HEK293 (cell line): ENCODE data around the gene CD19.

Experiments used
- KLF10 ChIP-seq: fragments of 450-650 bp; IDR thresholded peaks from 2 replicates; pipeline ENCODE4 v1.5.1; 2018; ENCODE audit warnings: missing biosample characterization, mild to moderate bottlenecking, missing genetic modification characterization
- PBX3 ChIP-seq: sonication (generic); formaldehyde crosslinking; IDR thresholded peaks from 2 replicates; pipeline ENCODE4 v1.8.1; 2022; ENCODE audit warnings: mild to moderate bottlenecking, moderate library complexity, missing genetic modification reagents
- PRDM2 ChIP-seq: fragments of 450-650 bp; formaldehyde crosslinking; IDR thresholded peaks from 2 replicates; pipeline ENCODE4 v1.5.1; 2016; ENCODE audit warnings: missing biosample characterization, missing genetic modification characterization, borderline replicate concordance
- SP2 ChIP-seq: fragments of 450-650 bp; formaldehyde crosslinking; IDR thresholded peaks from 2 replicates; pipeline ENCODE4 v1.5.1; 2016; ENCODE audit warnings: missing biosample characterization, missing genetic modification characterization
- SP3 ChIP-seq: fragments of 450-650 bp; formaldehyde crosslinking; IDR thresholded peaks from 2 replicates; pipeline ENCODE4 v1.5.1; 2016; ENCODE audit warnings: missing biosample characterization, missing genetic modification characterization
- ZBTB26 ChIP-seq: fragments of 450-650 bp; formaldehyde crosslinking; optimal IDR thresholded peaks from 2 replicates; pipeline ENCODE3; 2016; ENCODE audit warnings: missing biosample characterization, mild to moderate bottlenecking, missing genetic modification characterization
- ZBTB8A ChIP-seq: fragments of 450-650 bp; formaldehyde crosslinking; IDR thresholded peaks from 2 replicates; pipeline ENCODE4 v1.5.1; 2016; ENCODE audit warnings: missing biosample characterization, missing genetic modification characterization
- ZNF169 ChIP-seq: fragments of 450-650 bp; formaldehyde crosslinking; IDR thresholded peaks from 2 replicates; pipeline ENCODE4 v1.5.1; 2016; ENCODE audit warnings: missing biosample characterization, missing genetic modification characterization
- ZNF366 ChIP-seq: fragments of 450-650 bp; formaldehyde crosslinking; conservative IDR thresholded peaks from 2 replicates; pipeline ENCODE4 v1.5.1; 2016; ENCODE audit warnings: missing biosample characterization, missing genetic modification characterization
- ZNF518A ChIP-seq: fragments of 450-650 bp; formaldehyde crosslinking; conservative IDR thresholded peaks from 2 replicates; pipeline ENCODE4 v1.5.1; 2016; ENCODE audit warnings: low read depth, missing biosample characterization, missing genetic modification characterization
- ZNF692 ChIP-seq: fragments of 450-650 bp; formaldehyde crosslinking; IDR thresholded peaks from 2 replicates; pipeline ENCODE4 v1.5.1; 2016; ENCODE audit warnings: missing biosample characterization, missing genetic modification characterization
- ZSCAN18 ChIP-seq: fragments of 450-650 bp; formaldehyde crosslinking; IDR thresholded peaks from 2 replicates; pipeline ENCODE4 v1.5.1; 2016; ENCODE audit warnings: missing biosample characterization, missing genetic modification characterization

The CD19 gene

GRCh38 chr16:28974437-28975157 is 42.8 kb downstream of the CD19 start, which contains the start of gene SPNS1 (continued):
- TF ChIP-seq ZBTB8A (tag by site-specific recombination) (peak; percentile 98), PBX3 (CRISPR knock-in tag) (peak; percentile 62), ZSCAN18 (0 out of 2 replicates have a peak, but pooled peaks have one; percentile 53), PRDM2 (no peak), ZNF692 (tag by site-specific recombination) (peak; percentile 80), ZNF366 (tag by site-specific recombination) (peak; percentile 72), ZNF518A (peak; percentile 46; the same call in 1 of the 2 replicates), KLF10 (tag by site-specific recombination) (peak; percentile 78; the same call in 1 of the 2 replicates), ZBTB26 (tag by site-specific recombination) (peak; percentile 67), SP3 (tag by site-specific recombination) (peak; percentile 73), ZNF169 (no peak), SP2 (tag by site-specific recombination) (peak; percentile 66)
- TF ChIP-seq, all 188 proteins: peak for 72
